Retinal pigment epithelial cell (primary cell): ENCODE results near the gene MAP2K1.
"Not testable (repeated sequence)": the region's sequence is repeated elsewhere in the genome, so short reads cannot be mapped to it uniquely, and the experiment has no call there.

Experiments
- DNase-seq: peaks from one replicate; pipeline ENCODE4 v3.0.0-alpha.2; 2010; ENCODE audit warnings: low read depth
- H3K4me3 ChIP-seq: 2 replicates; pipeline ENCODE4 v1.5.1; 2011; ENCODE audit warnings: mild to moderate bottlenecking, low read length, control low read depth, moderate library complexity
- TF ChIP-seq, protein P1 (sequence below): conservative IDR thresholded peaks from 2 replicates; pipeline ENCODE4 v1.5.1; 2011; ENCODE audit warnings: low read depth, low read length, control low read depth, inconsistent platforms

MAP2K1 gene

GRCh38 chr15:66386204-66387123 is at the start of gene MAP2K1:
Gene MAP2K1 (plus strand): TSS chr15:66386912. CDS start chr15:66387348, 436 bp downstream.
- peak; percentile 84 for DNase-seq
- H3K4me3 ChIP-seq = peak within 1 kb of the TSS; percentile 87
- TF ChIP-seq, protein P1, sequence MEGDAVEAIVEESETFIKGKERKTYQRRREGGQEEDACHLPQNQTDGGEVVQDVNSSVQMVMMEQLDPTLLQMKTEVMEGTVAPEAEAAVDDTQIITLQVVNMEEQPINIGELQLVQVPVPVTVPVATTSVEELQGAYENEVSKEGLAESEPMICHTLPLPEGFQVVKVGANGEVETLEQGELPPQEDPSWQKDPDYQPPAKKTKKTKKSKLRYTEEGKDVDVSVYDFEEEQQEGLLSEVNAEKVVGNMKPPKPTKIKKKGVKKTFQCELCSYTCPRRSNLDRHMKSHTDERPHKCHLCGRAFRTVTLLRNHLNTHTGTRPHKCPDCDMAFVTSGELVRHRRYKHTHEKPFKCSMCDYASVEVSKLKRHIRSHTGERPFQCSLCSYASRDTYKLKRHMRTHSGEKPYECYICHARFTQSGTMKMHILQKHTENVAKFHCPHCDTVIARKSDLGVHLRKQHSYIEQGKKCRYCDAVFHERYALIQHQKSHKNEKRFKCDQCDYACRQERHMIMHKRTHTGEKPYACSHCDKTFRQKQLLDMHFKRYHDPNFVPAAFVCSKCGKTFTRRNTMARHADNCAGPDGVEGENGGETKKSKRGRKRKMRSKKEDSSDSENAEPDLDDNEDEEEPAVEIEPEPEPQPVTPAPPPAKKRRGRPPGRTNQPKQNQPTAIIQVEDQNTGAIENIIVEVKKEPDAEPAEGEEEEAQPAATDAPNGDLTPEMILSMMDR = peak; percentile 68

DNA sequence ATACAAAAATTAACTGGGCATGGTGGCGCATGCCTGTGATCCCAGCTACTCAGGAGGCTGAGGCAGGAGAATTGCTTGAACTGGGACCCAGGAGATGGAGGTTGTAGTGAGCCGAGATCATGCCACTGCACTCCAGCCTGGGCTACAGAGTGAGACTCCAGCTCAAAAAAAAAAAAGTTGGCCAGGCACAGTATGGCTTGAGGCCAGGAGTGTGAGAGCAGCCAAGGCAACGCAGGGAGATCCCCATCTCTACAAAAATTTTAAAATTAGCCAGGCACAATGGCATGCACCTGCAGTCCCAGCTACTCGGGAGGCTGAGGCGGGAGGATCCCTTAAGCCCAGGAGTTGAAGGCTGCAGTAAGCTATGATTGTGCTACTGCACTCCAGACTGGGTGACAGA is 38.2 kb upstream of the MAP2K1 start:
- H3K4me3 ChIP-seq, DNase-seq: not testable (repeated sequence)

- no peak for DNase-seq
- peak overlapping the region; percentile 84 for H3K4me3 ChIP-seq
- TF ChIP-seq, protein P1 = no peak
These were observed 30.7 kb upstream of the MAP2K1 start for GRCh38 chr15:66356077-66356358.

GRCh38 chr15:66356359-66357236 is 30.1 kb upstream of the MAP2K1 start, which contains the start of gene TIPIN:
Gene TIPIN (minus strand): TSS chr15:66356685. CDS start chr15:66352947, 3,738 bp downstream.
- H3K4me3 ChIP-seq = peak within 1 kb of the TSS; percentile 84
- DNase-seq = peak; percentile 69
- TF ChIP-seq, protein P1 = no peak

- DNase-seq = peak; percentile 52
- H3K4me3 ChIP-seq = no peak overlapping the region
- TF ChIP-seq, protein P1 = no peak
These were observed 27.0 kb upstream of the MAP2K1 start for GRCh38 chr15:66359740-66360139.

DNA sequence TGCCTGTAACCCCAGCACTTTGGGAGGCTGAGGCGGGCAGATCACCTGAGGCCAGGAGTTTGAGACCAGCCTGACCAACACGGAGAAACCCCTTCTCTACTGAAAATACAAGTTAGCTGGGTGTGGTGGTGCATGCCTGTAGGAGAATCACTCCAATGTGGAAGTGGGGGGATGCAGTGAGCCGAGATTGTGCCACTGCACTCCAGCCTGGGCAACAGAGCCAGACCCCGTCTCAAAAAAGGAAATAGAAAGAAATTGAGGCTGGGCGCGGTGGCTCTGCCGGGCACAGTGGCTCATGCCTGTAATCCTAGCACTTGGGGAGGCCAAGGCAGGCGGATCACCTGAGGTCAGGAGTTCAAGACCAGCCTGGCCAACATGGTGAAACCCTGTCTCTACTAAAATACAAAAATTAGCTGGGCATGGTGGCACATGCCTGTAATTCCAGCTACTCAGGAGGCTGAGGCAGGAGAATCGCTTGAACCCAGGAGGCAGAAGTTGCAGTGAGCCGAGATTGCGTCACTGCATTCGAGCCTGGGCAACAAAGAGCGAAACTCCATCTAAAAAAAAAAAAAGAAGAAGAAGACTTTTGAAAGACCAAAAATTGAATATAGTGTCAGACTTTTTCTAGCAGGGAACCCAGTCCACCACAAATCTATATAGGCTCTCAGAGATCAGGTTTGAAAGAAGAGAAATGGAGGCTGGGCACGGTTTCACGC is 24.8 kb upstream of the MAP2K1 start:
- not testable (repeated sequence) for H3K4me3 ChIP-seq, DNase-seq

DNA sequence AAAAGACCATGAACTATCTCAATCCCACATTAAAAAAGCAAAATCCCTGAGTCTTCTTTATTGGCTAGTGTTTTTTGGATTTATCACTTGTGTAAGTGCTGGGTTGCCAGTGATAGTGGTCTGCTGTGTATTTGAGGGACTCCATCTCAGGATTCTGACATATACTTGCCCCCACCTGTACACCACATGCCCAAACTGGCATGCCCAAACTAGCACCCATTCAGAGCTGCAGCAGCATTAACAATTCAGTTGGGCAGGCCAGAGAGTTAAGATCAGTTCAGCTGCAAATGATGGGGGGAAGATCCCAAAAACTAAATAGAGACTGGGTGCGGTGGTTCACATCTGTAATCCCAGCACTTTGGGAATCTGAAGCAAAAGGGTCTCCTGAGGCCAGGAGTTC is 23.9 kb upstream of the MAP2K1 start:
- H3K4me3 ChIP-seq = no peak overlapping the region
- TF ChIP-seq, protein P1 = no peak
- DNase-seq = no peak
